Trophoblast cell (in vitro differentiated cells and primary cell): ENCODE measurements around the gene FAM169A.

Source experiments
- DNase-seq, 2 donors: peaks; one replicate each; pipeline ENCODE4 v3.0.0-alpha.2; 2016
- H2AFZ ChIP-seq: 2 replicates; pipeline ENCODE4 v1.6.1; 2013; ENCODE audit warnings: low read length, moderate library complexity, mild to moderate bottlenecking; ENCODE audit not compliant: insufficient read depth, poor library complexity
- H2AK5ac ChIP-seq: 2 replicates; pipeline ENCODE4 v1.6.1; 2013; ENCODE audit warnings: mild to moderate bottlenecking, low read length
- H2BK120ac ChIP-seq: 2 replicates; pipeline ENCODE4 v1.6.1; 2013; ENCODE audit warnings: low read length, mild to moderate bottlenecking, moderate library complexity; ENCODE audit not compliant: insufficient read depth, poor library complexity
- H2BK12ac ChIP-seq: 2 replicates; pipeline ENCODE4 v1.6.1; 2013; ENCODE audit warnings: mild to moderate bottlenecking, low read length, moderate library complexity
- H2BK5ac ChIP-seq: 2 replicates; pipeline ENCODE4 v1.6.1; 2013; ENCODE audit warnings: low read length, low read depth, moderate library complexity, mild to moderate bottlenecking; ENCODE audit not compliant: poor library complexity
- H3K14ac ChIP-seq: 2 replicates; pipeline ENCODE4 v1.6.1; 2013; ENCODE audit warnings: mild to moderate bottlenecking, low read length
- H3K18ac ChIP-seq: 2 replicates; pipeline ENCODE4 v1.6.1; 2013; ENCODE audit warnings: mild to moderate bottlenecking, low read length
- H3K23ac ChIP-seq: 2 replicates; pipeline ENCODE4 v1.6.1; 2013; ENCODE audit warnings: low read length
- H3K27ac ChIP-seq: 2 replicates; pipeline ENCODE4 v1.5.1; 2013; ENCODE audit warnings: low read depth, mild to moderate bottlenecking, inconsistent platforms, low read length, moderate library complexity
- H3K27me3 ChIP-seq: 2 replicates; pipeline ENCODE4 v1.6.1; 2013; ENCODE audit warnings: inconsistent platforms, mild to moderate bottlenecking, low read length, moderate library complexity; ENCODE audit not compliant: insufficient read depth
- H3K36me3 ChIP-seq, 2 experiments: 1 replicate in 1 of 2; 2 replicates in 1 of 2; pipeline ENCODE4 v1.6.1; 2013; ENCODE audit warnings: low read length in 2 of 2, mild to moderate bottlenecking in 2 of 2, moderate library complexity in 1 of 2; ENCODE audit not compliant: insufficient read depth in 2 of 2, control insufficient read depth in 1 of 2
- H3K4ac ChIP-seq: 2 replicates; pipeline ENCODE4 v1.6.1; 2013; ENCODE audit warnings: low read depth, mild to moderate bottlenecking, low read length, moderate library complexity
- H3K4me1 ChIP-seq, 2 experiments: 1 replicate in 1 of 2; 2 replicates in 1 of 2; pipeline ENCODE4 v1.6.1; 2013; ENCODE audit warnings: low read length in 2 of 2, mild to moderate bottlenecking in 2 of 2, moderate library complexity in 1 of 2; ENCODE audit not compliant: insufficient read depth in 2 of 2, control insufficient read depth in 1 of 2
- H3K4me2 ChIP-seq: 2 replicates; pipeline ENCODE4 v1.6.1; 2013; ENCODE audit warnings: inconsistent platforms, mild to moderate bottlenecking, low read length, moderate library complexity
- H3K4me3 ChIP-seq: 2 replicates; pipeline ENCODE4 v1.5.1; 2013; ENCODE audit warnings: mild to moderate bottlenecking, low read depth, low read length, inconsistent platforms
- H3K79me1 ChIP-seq: one replicate; pipeline ENCODE4 v1.6.1; 2013; ENCODE audit warnings: low read length
- H3K79me2 ChIP-seq: 2 replicates; pipeline ENCODE4 v1.6.1; 2013; ENCODE audit warnings: low read length, mild to moderate bottlenecking; ENCODE audit not compliant: control insufficient read depth, insufficient read depth, poor library complexity
- H3K9ac ChIP-seq: 2 replicates; pipeline ENCODE4 v1.6.1; 2013; ENCODE audit warnings: mild to moderate bottlenecking, low read length
- H3K9me3 ChIP-seq: 2 replicates; pipeline ENCODE4 v1.6.1; 2013; ENCODE audit warnings: low read depth, mild to moderate bottlenecking, control low read depth, inconsistent platforms, low read length; ENCODE audit not compliant: insufficient read depth
- H4K12ac ChIP-seq: 2 replicates; pipeline ENCODE4 v1.6.1; 2013; ENCODE audit warnings: low read depth, mild to moderate bottlenecking, low read length, moderate library complexity
- H4K8ac ChIP-seq: 2 replicates; pipeline ENCODE4 v1.6.1; 2013; ENCODE audit warnings: low read depth, mild to moderate bottlenecking, low read length, moderate library complexity
- H4K91ac ChIP-seq: one replicate; pipeline ENCODE4 v1.6.1; 2013; ENCODE audit warnings: low read depth, mild to moderate bottlenecking, low read length, moderate library complexity
- WGBS: extraction: QIAGEN DNeasy Blood & Tissue Kit; methylation state at CpG from one replicate; pipeline ENCODE4 v1.1.7; 2013; ENCODE audit warnings: missing lambda C conversion rate; ENCODE audit not compliant: insufficient read length, insufficient coverage; ENCODE audit errors: extremely low coverage; 5-methylcytosine and 5-hydroxymethylcytosine counted together

FAM169A gene

GRCh38 chr5:74838262-74838661 lies 27.9 kb downstream of the FAM169A start:
- Histone ChIP-seq H3K79me2 (no peaks in the 10 kb centered on the region), H3K9ac (no peak overlapping the region), H3K23ac (no peak overlapping the region), H2BK12ac (no peak overlapping the region), H3K14ac (no peak overlapping the region), H3K4ac (no peak overlapping the region), H3K4me2 (no peak overlapping the region), H3K79me1 (no peaks in the 10 kb centered on the region), H3K4me1 (no peaks in the 10 kb centered on the region), H3K4me3 (no peak overlapping the region), H3K27me3 (no peaks in the 10 kb centered on the region), H4K91ac (no peak overlapping the region), H2BK120ac (no peak overlapping the region), H2AK5ac (no peak overlapping the region), H3K18ac (no peak overlapping the region), H2BK5ac (no peak overlapping the region), H3K9me3 (no peaks in the 10 kb centered on the region), H4K12ac (no peak overlapping the region), H4K8ac (no peak overlapping the region), H3K36me3 (peaks cover 17 to 19% of the 10 kb centered on the region in 2 experiments), H3K27ac (no peak overlapping the region), H2AFZ (no peak overlapping the region)
- no peak for DNase-seq
- no CpG with 5 or more reads among the region's 2 CpGs for WGBS

- Histone ChIP-seq H3K27me3 (no peaks in the 10 kb centered on the region), H3K79me2 (no peaks in the 10 kb centered on the region), H3K36me3 (peaks cover 17 to 19% of the 10 kb centered on the region in 2 experiments), H2BK5ac (no peak overlapping the region), H2BK120ac (no peak overlapping the region), H4K12ac (no peak overlapping the region), H3K27ac (no peak overlapping the region), H3K14ac (no peak overlapping the region), H3K18ac (no peak overlapping the region), H3K9ac (no peak overlapping the region), H3K4me3 (no peak overlapping the region), H2AFZ (no peak overlapping the region), H3K4ac (no peak overlapping the region), H3K79me1 (no peaks in the 10 kb centered on the region), H3K4me1 (no peaks in the 10 kb centered on the region), H2BK12ac (no peak overlapping the region), H3K23ac (no peak overlapping the region), H4K8ac (no peak overlapping the region), H4K91ac (no peak overlapping the region), H3K4me2 (no peak overlapping the region), H2AK5ac (no peak overlapping the region), H3K9me3 (no peaks in the 10 kb centered on the region)
- DNase-seq: no peak
- WGBS: no CpG with 5 or more reads among the region's 1 CpG
Observed at GRCh38 chr5:74837115-74837514, 29.1 kb downstream of the FAM169A start.

GRCh38 chr5:74833537-74834266 lies 32.5 kb downstream of the FAM169A start:
- Histone ChIP-seq H3K4me3 (no peak overlapping the region), H2AK5ac (no peak overlapping the region), H3K23ac (no peak overlapping the region), H3K4ac (no peak overlapping the region), H3K79me2 (no peaks in the 10 kb centered on the region), H4K12ac (no peak overlapping the region), H3K79me1 (no peaks in the 10 kb centered on the region), H3K36me3 (peaks cover 16 to 19% of the 10 kb centered on the region in 2 experiments), H3K9ac (no peak overlapping the region), H3K4me1 (no peaks in the 10 kb centered on the region), H3K27me3 (no peaks in the 10 kb centered on the region), H4K91ac (no peak overlapping the region), H4K8ac (no peak overlapping the region), H3K18ac (no peak overlapping the region), H2BK12ac (no peak overlapping the region), H2AFZ (no peak overlapping the region), H3K14ac (no peak overlapping the region), H3K9me3 (no peaks in the 10 kb centered on the region), H2BK120ac (no peak overlapping the region), H3K27ac (no peak overlapping the region), H2BK5ac (no peak overlapping the region), H3K4me2 (no peak overlapping the region)
- WGBS: no CpG with 5 or more reads among the region's 3 CpGs
- DNase-seq: no peak

GRCh38 chr5:74829413-74829812 lies 36.8 kb downstream of the FAM169A start:
- no CpG with 5 or more reads among the region's 7 CpGs for WGBS
- peaks cover 6 to 8% of the 10 kb centered on the region in 2 experiments for H3K36me3 ChIP-seq
- H2BK5ac ChIP-seq: no peak overlapping the region
- no peak overlapping the region for H2BK12ac ChIP-seq
- H3K4me1 ChIP-seq: no peaks in the 10 kb centered on the region
- H2AFZ ChIP-seq: no peak overlapping the region
- no peak overlapping the region for H2AK5ac ChIP-seq
- no peaks in the 10 kb centered on the region for H3K27me3 ChIP-seq
- no peak overlapping the region for H3K4ac ChIP-seq
- H3K79me1 ChIP-seq: no peaks in the 10 kb centered on the region
- no peak overlapping the region for H3K4me2 ChIP-seq
- no peak overlapping the region for H3K4me3 ChIP-seq
- no peak overlapping the region for H4K8ac ChIP-seq
- no peaks in the 10 kb centered on the region for H3K9me3 ChIP-seq
- H4K91ac ChIP-seq: no peak overlapping the region
- H3K27ac ChIP-seq: no peak overlapping the region
- no peaks in the 10 kb centered on the region for H3K79me2 ChIP-seq
- H2BK120ac ChIP-seq: no peak overlapping the region
- no peak for DNase-seq
- no peak overlapping the region for H3K9ac ChIP-seq
- H3K18ac ChIP-seq: no peak overlapping the region
- H3K23ac ChIP-seq: no peak overlapping the region
- no peak overlapping the region for H4K12ac ChIP-seq
- H3K14ac ChIP-seq: no peak overlapping the region
